ENCODE measurements around the gene VPS37B.
A peak's percentile ranks its signal among the peaks of the same experiment; 100 is the strongest.

The VPS37B gene

DNA sequence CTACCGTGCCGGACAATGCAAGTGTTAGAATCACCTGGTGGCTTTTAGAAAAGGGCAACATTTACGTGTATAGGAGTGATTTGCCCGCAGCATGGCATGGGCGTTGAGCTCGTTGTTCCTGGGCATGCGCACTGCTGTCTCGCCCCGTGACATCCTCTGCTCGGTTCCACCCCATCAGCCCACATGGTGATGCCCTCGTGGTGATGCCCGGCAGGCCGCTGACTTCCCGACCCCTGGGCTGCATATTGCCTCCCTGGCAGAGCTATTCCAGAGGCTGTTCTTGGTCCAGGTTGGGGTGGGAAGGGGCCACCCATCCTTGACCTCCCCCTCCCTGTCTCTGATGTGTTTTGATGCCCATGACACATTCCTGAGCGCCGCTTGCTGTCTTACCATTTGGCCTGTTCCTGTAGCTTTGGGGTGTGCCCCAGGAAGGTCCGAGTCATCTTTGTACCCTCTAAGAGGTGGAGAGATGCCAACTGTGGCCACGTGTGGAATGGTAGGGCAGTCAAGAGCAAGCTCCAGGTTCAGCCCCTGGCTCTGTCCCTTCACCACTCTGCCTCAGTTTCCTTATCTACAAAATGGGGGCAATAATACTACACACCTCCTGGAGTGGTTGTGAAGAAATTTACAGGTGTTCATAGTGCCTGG lies 55.9 kb downstream of the VPS37B start:
- no peaks in the 10 kb centered on the region for H3K9me3 ChIP-seq
- DNase-seq, result no peak
- no peaks in the 10 kb centered on the region for H3K27me3 ChIP-seq
- peaks cover 0 to 41% (median 8%) of the 10 kb centered on the region in 4 donors for H3K4me1 ChIP-seq
- no peaks in the 10 kb centered on the region for H3K36me3 ChIP-seq
- no peak overlapping the region for H3K4me3 ChIP-seq
- TF ChIP-seq, protein P1, sequence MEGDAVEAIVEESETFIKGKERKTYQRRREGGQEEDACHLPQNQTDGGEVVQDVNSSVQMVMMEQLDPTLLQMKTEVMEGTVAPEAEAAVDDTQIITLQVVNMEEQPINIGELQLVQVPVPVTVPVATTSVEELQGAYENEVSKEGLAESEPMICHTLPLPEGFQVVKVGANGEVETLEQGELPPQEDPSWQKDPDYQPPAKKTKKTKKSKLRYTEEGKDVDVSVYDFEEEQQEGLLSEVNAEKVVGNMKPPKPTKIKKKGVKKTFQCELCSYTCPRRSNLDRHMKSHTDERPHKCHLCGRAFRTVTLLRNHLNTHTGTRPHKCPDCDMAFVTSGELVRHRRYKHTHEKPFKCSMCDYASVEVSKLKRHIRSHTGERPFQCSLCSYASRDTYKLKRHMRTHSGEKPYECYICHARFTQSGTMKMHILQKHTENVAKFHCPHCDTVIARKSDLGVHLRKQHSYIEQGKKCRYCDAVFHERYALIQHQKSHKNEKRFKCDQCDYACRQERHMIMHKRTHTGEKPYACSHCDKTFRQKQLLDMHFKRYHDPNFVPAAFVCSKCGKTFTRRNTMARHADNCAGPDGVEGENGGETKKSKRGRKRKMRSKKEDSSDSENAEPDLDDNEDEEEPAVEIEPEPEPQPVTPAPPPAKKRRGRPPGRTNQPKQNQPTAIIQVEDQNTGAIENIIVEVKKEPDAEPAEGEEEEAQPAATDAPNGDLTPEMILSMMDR (IDR thresholded peaks at IDR 0.05), result no peak
- H3K27ac ChIP-seq, result no peak overlapping the region
- intact Hi-C loops (cut with DNase I; ENCODE audit: low total_unique reads), result no loop called here

DNA sequence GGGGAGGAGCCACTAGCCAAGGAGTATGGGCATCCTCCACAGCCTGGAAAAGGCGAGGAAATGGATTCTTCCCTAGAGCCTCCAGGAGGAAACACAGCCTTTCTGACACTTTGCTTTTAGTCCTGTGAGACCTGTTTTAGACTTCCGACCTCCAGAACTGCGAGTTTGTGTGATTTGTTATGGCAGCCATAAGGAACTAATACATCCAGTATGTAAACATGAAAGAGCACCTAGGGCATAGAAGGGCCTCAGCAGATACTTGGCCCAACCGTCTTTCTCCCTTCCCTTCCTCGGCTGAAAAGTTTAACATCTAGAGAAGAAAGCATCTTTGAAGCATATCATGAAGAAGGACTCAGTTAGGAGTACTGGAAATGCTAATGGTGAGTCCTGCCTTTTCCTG lies 57.1 kb downstream of the VPS37B start:
- H3K36me3 ChIP-seq, result no peaks in the 10 kb centered on the region

DNA sequence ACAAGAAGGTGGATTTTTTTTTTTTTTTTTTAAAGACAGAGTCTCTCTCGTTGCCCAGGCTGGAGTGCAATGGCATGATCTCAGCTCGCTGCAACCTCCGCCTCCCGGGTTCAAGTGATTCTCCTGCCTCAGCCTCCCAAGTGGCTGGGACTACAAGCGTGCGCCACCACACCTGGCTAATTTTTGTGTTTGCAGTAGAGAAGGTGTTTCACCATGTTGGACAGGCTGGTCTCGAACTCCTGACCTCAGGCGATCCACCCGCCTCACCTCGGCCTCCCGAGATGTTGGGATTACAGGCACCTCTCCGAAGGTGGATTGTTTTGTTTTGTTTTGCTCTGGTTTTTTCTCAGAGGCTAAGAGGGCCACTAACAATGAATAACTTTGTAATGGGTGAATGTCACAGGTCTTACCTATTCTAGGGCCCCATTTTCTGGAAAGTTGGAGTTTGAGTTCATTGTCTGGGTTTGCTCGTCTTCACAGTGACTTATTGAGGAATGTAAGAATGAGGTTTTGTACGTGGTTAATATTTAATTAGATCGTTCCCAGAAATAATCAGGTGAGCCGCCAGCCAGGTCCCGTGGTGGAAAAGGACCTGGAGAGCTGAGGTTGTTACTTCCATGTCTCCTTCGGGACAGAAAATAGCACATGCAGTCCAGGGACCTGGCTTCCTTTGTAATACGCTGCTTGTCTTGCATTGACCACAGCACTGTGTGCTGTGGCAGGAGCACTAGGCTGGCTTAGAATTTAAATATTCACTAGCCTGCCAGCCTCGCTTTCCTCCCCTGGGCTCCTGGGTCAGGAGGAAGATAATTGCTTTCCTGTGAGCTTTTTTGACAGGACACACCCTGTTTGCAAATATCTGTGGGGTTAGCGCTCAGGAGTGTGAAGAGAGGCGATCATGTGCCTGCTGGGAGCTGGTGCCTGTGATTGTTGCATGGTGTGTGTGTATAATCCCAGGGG lies 58.3 kb downstream of the VPS37B start:
- no peak for DNase-seq
- Histone ChIP-seq H3K27me3 (no peaks in the 10 kb centered on the region), H3K27ac (peak overlapping the region in 1 of 2 donors; percentile 67), H3K9me3 (no peaks in the 10 kb centered on the region), H3K4me3 (no peak overlapping the region), H3K4me1 (peaks cover 0 to 28% (median 15%) of the 10 kb centered on the region in 4 donors), H3K36me3 (no peaks in the 10 kb centered on the region)
- TF ChIP-seq, protein P1 (IDR thresholded peaks at IDR 0.05), result no peak
- intact Hi-C loops (cut with DNase I; ENCODE audit: low total_unique reads), result no loop called here

More for the DNA sequence above, 57.1 kb downstream of the VPS37B start:
- Histone ChIP-seq H3K4me3 (no peak overlapping the region), H3K4me1 (peaks cover 0 to 33% (median 15%) of the 10 kb centered on the region in 4 donors), H3K27ac (no peak overlapping the region), H3K27me3 (no peaks in the 10 kb centered on the region), H3K9me3 (no peaks in the 10 kb centered on the region)
- intact Hi-C loops (cut with DNase I; ENCODE audit: low total_unique reads), result no loop called here
- no peak for DNase-seq
- TF ChIP-seq, protein P1 (IDR thresholded peaks at IDR 0.05), result no peak

DNA sequence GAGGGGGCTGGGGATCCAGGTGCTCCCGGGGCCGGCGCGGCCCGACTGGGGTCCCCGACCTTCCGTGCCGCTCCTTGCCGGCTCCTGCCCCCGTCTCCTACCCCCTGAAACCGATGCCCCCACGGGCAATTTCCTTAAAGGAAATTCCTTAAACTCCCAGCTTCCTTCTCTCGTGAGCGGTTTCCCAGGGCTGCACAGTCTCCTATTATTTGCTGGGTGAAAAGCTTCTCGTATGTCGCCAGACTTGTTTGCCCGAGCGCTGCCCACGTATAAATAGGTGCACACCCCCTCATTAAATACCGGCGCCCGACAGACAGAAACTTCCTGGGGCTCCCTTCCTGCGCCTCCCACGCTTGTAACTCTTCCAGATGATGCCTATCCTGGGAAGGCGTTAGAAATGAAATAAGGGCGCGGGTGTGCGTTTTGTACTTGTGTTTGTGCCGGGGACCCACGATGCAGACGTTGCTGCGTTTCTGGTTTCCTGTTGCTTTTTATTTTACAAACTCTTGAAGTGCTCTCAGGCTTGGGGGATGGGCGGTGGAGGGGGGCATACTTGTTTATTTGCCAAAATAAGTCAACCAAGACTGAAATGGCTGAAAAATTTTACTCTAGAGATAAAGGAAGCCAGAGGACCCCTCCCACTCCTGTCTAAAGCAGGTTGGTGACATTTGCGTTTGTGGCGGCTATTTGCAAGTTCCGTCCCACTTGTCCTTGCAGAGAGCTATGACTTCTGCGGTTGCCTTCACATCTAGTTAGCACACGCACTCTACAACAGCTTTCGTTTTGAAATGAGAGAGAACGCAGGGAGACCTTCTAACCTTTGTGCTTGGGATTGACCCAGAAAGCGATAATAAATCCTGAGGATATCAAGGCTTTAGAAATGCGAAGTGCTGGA lies 59.6 kb downstream of the VPS37B start:
- Histone ChIP-seq H3K9me3 (no peaks in the 10 kb centered on the region), H3K4me3 (peak overlapping the region; percentile 81 to 91), H3K4me1 (peaks cover 0 to 18% (median 11%) of the 10 kb centered on the region in 4 donors), H3K27ac (peak overlapping the region; percentile 67 to 77), H3K27me3 (no peaks in the 10 kb centered on the region), H3K36me3 (no peaks in the 10 kb centered on the region)
- TF ChIP-seq, protein P1 (IDR thresholded peaks at IDR 0.05), result no peak
- intact Hi-C loops (cut with DNase I; ENCODE audit: low total_unique reads), result no loop called here
- DNase-seq, result peak in 1 of 2 donors; percentile 64

DNA sequence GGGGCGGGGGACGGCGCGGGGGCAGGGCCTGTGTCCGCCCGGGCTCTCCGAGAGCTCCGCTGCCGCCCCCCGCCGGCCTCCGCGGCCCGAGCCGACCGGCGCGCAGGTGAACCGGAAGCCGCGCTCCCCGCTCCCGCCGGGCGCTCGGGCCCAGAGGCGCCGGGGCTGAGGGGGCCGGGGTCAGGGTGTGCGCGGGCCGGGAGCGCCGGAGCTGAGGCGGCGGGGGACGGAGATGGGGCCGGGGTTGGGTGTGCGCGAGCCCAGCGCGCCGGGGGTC lies 60.2 kb downstream of the VPS37B start:
- peak overlapping the region; percentile 67 to 77 for H3K27ac ChIP-seq
- no peaks in the 10 kb centered on the region for H3K27me3 ChIP-seq
- H3K4me1 ChIP-seq, result peaks cover 0 to 13% (median 8%) of the 10 kb centered on the region in 4 donors
- H3K4me3 ChIP-seq, result peak overlapping the region; percentile 81 to 91
- TF ChIP-seq, protein P1 (IDR thresholded peaks at IDR 0.05), result no peak
- H3K9me3 ChIP-seq, result no peaks in the 10 kb centered on the region
- DNase-seq, result no peak
- intact Hi-C loops (cut with DNase I; ENCODE audit: low total_unique reads), result no loop called here
- H3K36me3 ChIP-seq, result no peaks in the 10 kb centered on the region
